ENCODE results near the gene KIF4A.
A peak's percentile ranks its signal among the peaks of the same experiment; 100 is the strongest.
"Not testable (repeated sequence)": the region's sequence is repeated elsewhere in the genome, so short reads cannot be mapped to it uniquely, and the experiment has no call there.

Gene KIF4A

GRCh38 chrX:70289793-70290770, at the start of gene KIF4A, which contains the start of gene PDZD11:
TSS of gene KIF4A (plus strand) at chrX:70290104. CDS start at chrX:70290459, 355 bp downstream.
TSS of gene PDZD11 (minus strand) at chrX:70289927. CDS start at chrX:70289341, 586 bp downstream.
- DNase-seq (ENCODE audit: low read depth in 2 of 2, low spot score in 1 of 2) = peak; percentile 22 to 53

GRCh38 chrX:70240751-70241150, 49.2 kb upstream of the KIF4A start:
- DNase-seq (ENCODE audit: low read depth in 2 of 2, low spot score in 1 of 2) = no peak

- DNase-seq (ENCODE audit: low read depth in 2 of 2, low spot score in 1 of 2) = no peak
Measured at GRCh38 chrX:70241501-70241900, 48.4 kb upstream of the KIF4A start.

- not testable (repeated sequence) for DNase-seq (ENCODE audit: low read depth in 2 of 2, low spot score in 1 of 2)
Measured at GRCh38 chrX:70243601-70244000, 46.3 kb upstream of the KIF4A start.

- DNase-seq (ENCODE audit: low read depth in 2 of 2, low spot score in 1 of 2) = no peak
Measured at GRCh38 chrX:70244881-70245280, 45.0 kb upstream of the KIF4A start.

- DNase-seq (ENCODE audit: low read depth in 2 of 2, low spot score in 1 of 2) = no peak
Measured at GRCh38 chrX:70247252-70247651, 42.7 kb upstream of the KIF4A start.

- DNase-seq (ENCODE audit: low read depth in 2 of 2, low spot score in 1 of 2) = no peak
Measured at GRCh38 chrX:70252491-70252890, 37.4 kb upstream of the KIF4A start.

- DNase-seq (ENCODE audit: low read depth in 2 of 2, low spot score in 1 of 2) = no peak
Measured at GRCh38 chrX:70253377-70254062, 36.4 kb upstream of the KIF4A start.

- DNase-seq (ENCODE audit: low read depth in 2 of 2, low spot score in 1 of 2) = no peak
Measured at GRCh38 chrX:70254063-70254400, 35.9 kb upstream of the KIF4A start.

- no peak for DNase-seq (ENCODE audit: low read depth in 2 of 2, low spot score in 1 of 2)
Measured at GRCh38 chrX:70254909-70255308, 35.0 kb upstream of the KIF4A start.

GRCh38 chrX:70255452-70255851, 34.5 kb upstream of the KIF4A start:
- DNase-seq (ENCODE audit: low read depth in 2 of 2, low spot score in 1 of 2) = no peak

GRCh38 chrX:70257423-70258288, 32.2 kb upstream of the KIF4A start:
- DNase-seq (ENCODE audit: low read depth in 2 of 2, low spot score in 1 of 2) = no peak

GRCh38 chrX:70260104-70260503, 29.8 kb upstream of the KIF4A start, which contains the start of gene P2RY4:
TSS of gene P2RY4 (minus strand) at chrX:70260204. CDS start at chrX:70259624, 580 bp downstream.
- DNase-seq (ENCODE audit: low read depth in 2 of 2, low spot score in 1 of 2) = no peak

GRCh38 chrX:70262952-70263567, 26.8 kb upstream of the KIF4A start:
- DNase-seq (ENCODE audit: low read depth in 2 of 2, low spot score in 1 of 2) = no peak

GRCh38 chrX:70264784-70265183, 25.1 kb upstream of the KIF4A start:
- DNase-seq (ENCODE audit: low read depth in 2 of 2, low spot score in 1 of 2) = no peak

- DNase-seq (ENCODE audit: low read depth in 2 of 2, low spot score in 1 of 2) = no peak
Measured at GRCh38 chrX:70268034-70268433, 21.9 kb upstream of the KIF4A start, which contains the start of gene ARR3. TSS of gene ARR3 (plus strand) at chrX:70268334. CDS start at chrX:70269386, 1,052 bp downstream.

GRCh38 chrX:70274029-70274428, 15.9 kb upstream of the KIF4A start:
- DNase-seq (ENCODE audit: low read depth in 2 of 2, low spot score in 1 of 2) = not testable (repeated sequence)

- DNase-seq (ENCODE audit: low read depth in 2 of 2, low spot score in 1 of 2) = no peak
Measured at GRCh38 chrX:70279081-70279480, 10.8 kb upstream of the KIF4A start.

- DNase-seq (ENCODE audit: low read depth in 2 of 2, low spot score in 1 of 2) = no peak
Measured at GRCh38 chrX:70280573-70280972, 9.3 kb upstream of the KIF4A start.

- DNase-seq (ENCODE audit: low read depth in 2 of 2, low spot score in 1 of 2) = no peak
Measured at GRCh38 chrX:70281951-70282350, 8.0 kb upstream of the KIF4A start, which contains the start of gene RAB41. TSS of gene RAB41 (plus strand) at chrX:70282172. CDS start at chrX:70282218, 46 bp downstream.
